Mammary epithelial cell (primary cell): ENCODE results near the gene PRKN.

Experiments used
- EZH2 ChIP-seq: IDR thresholded peaks from 2 replicates; pipeline ENCODE4 v1.6.1; 2012; ENCODE audit warnings: low read length, inconsistent platforms, borderline replicate concordance
- TF ChIP-seq, protein P1 (sequence below), 2 donors: IDR thresholded peaks in 1 of 2; conservative IDR thresholded peaks in 1 of 2; 2 replicates each; pipeline ENCODE4 v1.5.1; 2011 to 2012; ENCODE audit warnings: inconsistent platforms in 2 of 2, low read length in 2 of 2, mild to moderate bottlenecking in 2 of 2, control low read depth in 1 of 2, low read depth in 1 of 2; ENCODE audit not compliant: insufficient read depth in 1 of 2; ENCODE audit errors: extremely low read depth in 1 of 2

DNA sequence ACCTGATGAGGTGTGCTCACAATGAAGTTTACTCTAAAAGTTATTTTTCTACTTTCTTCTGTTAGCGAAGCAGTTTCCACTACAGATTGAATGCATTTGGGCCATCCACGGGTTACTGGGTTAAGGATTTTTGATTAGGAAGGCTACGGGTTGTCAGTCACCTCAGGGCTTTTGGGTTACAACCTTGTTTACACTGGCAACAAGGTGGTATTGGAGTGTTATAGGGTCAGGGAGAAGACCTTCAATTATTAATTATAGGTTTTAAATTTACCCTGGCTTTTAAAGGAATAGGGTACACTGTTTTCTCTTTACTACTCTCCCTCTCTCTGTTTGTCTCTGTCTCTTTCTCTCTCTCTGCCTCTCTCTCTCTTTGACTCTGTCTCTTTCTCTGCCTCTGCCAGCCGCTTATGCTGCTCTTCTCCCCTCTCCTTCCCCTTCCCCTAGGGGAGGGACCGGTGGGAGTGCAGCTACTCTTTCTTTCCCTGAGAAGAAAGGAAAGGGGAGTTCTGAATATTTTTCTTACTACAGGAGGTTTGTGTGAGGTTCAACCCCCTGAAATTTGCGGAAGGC, 1413.5 kb downstream of the PRKN start:
- no peak for TF ChIP-seq EZH2
- TF ChIP-seq, protein P1, sequence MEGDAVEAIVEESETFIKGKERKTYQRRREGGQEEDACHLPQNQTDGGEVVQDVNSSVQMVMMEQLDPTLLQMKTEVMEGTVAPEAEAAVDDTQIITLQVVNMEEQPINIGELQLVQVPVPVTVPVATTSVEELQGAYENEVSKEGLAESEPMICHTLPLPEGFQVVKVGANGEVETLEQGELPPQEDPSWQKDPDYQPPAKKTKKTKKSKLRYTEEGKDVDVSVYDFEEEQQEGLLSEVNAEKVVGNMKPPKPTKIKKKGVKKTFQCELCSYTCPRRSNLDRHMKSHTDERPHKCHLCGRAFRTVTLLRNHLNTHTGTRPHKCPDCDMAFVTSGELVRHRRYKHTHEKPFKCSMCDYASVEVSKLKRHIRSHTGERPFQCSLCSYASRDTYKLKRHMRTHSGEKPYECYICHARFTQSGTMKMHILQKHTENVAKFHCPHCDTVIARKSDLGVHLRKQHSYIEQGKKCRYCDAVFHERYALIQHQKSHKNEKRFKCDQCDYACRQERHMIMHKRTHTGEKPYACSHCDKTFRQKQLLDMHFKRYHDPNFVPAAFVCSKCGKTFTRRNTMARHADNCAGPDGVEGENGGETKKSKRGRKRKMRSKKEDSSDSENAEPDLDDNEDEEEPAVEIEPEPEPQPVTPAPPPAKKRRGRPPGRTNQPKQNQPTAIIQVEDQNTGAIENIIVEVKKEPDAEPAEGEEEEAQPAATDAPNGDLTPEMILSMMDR (conservative IDR thresholded peaks at IDR 0.05 in 1 of 2, IDR thresholded peaks at IDR 0.05 in 1 of 2; ENCODE audit: extremely low read depth in 1 of 2, insufficient read depth in 1 of 2, low read depth in 1 of 2, low read length in 2 of 2) = no peak
